H9 (cell line): ENCODE results near the gene SMARCA2. TPM values are rescaled to one million over a fixed set of nuclear protein-coding genes. Genes with fewer than 3 reads are reported as not detected.

ENCODE experiments used
- DNase-seq: peaks from one replicate; pipeline ENCODE4 v3.0.0-alpha.2; 2017
- H2AFZ ChIP-seq: one replicate; pipeline ENCODE4 v1.6.1; 2013; ENCODE audit warnings: mild to moderate bottlenecking, low read length, control low read depth, moderate library complexity
- H2AK5ac ChIP-seq: 2 replicates; pipeline ENCODE4 v1.6.1; 2013; ENCODE audit warnings: low read length, control low read depth, mixed read lengths; ENCODE audit not compliant: insufficient read length
- H2BK120ac ChIP-seq: one replicate; pipeline ENCODE4 v1.6.1; 2013; ENCODE audit warnings: low read depth, mild to moderate bottlenecking, low read length, control low read depth, inconsistent platforms; ENCODE audit not compliant: poor library complexity, severe bottlenecking
- H2BK12ac ChIP-seq: 2 replicates; pipeline ENCODE4 v1.6.1; 2013; ENCODE audit warnings: low read length, control low read depth, mixed read lengths, low read depth; ENCODE audit not compliant: insufficient read length
- H2BK15ac ChIP-seq: 2 replicates; pipeline ENCODE4 v1.6.1; 2013; ENCODE audit warnings: low read depth, low read length, control low read depth
- H2BK20ac ChIP-seq: one replicate; pipeline ENCODE4 v1.6.1; 2013; ENCODE audit warnings: low read depth, mild to moderate bottlenecking, low read length, control low read depth, inconsistent platforms; ENCODE audit not compliant: poor library complexity, severe bottlenecking
- H2BK5ac ChIP-seq: 2 replicates; pipeline ENCODE4 v1.6.1; 2013; ENCODE audit warnings: low read length, control low read depth, mixed read lengths; ENCODE audit not compliant: insufficient read length
- H3K14ac ChIP-seq: 2 replicates; pipeline ENCODE4 v1.6.1; 2013; ENCODE audit warnings: low read length, control low read depth; ENCODE audit not compliant: insufficient read depth
- H3K18ac ChIP-seq: 2 replicates; pipeline ENCODE4 v1.6.1; 2013; ENCODE audit warnings: low read depth, mild to moderate bottlenecking, mixed read lengths, low read length, control low read depth; ENCODE audit not compliant: insufficient read length
- H3K23ac ChIP-seq: 2 replicates; pipeline ENCODE4 v1.6.1; 2013; ENCODE audit warnings: low read length, control low read depth, mixed read lengths, low read depth; ENCODE audit not compliant: insufficient read length
- H3K23me2 ChIP-seq: 2 replicates; pipeline ENCODE4 v1.6.1; 2013; ENCODE audit warnings: low read depth, mild to moderate bottlenecking, mixed read lengths, low read length, control low read depth; ENCODE audit not compliant: insufficient read length, poor library complexity, severe bottlenecking
- H3K27ac ChIP-seq: 2 replicates; pipeline ENCODE4 v1.5.1; 2013; ENCODE audit warnings: low read length, control low read depth, mixed read lengths, low read depth; ENCODE audit not compliant: insufficient read length
- H3K27me3 ChIP-seq: 2 replicates; pipeline ENCODE4 v1.6.1; 2013; ENCODE audit warnings: low read length, control low read depth, inconsistent platforms; ENCODE audit not compliant: insufficient read depth
- H3K4ac ChIP-seq: 2 replicates; pipeline ENCODE4 v1.6.1; 2013; ENCODE audit warnings: low read depth, mild to moderate bottlenecking, control low read depth, inconsistent platforms, low read length, moderate library complexity
- H3K4me1 ChIP-seq: 2 replicates; pipeline ENCODE4 v1.6.1; 2013; ENCODE audit warnings: low read length, control low read depth, inconsistent platforms; ENCODE audit not compliant: insufficient read depth
- H3K4me2 ChIP-seq: 2 replicates; pipeline ENCODE4 v1.6.1; 2013; ENCODE audit warnings: low read length, control low read depth, mixed read lengths; ENCODE audit not compliant: insufficient read length, insufficient read depth
- H3K56ac ChIP-seq: 2 replicates; pipeline ENCODE4 v1.6.1; 2013; ENCODE audit warnings: low read depth, mild to moderate bottlenecking, mixed read lengths, low read length, control low read depth; ENCODE audit not compliant: insufficient read length
- H3K79me1 ChIP-seq: 2 replicates; pipeline ENCODE4 v1.6.1; 2013; ENCODE audit warnings: low read depth, mild to moderate bottlenecking, moderate library complexity, low read length, control low read depth, inconsistent platforms; ENCODE audit not compliant: insufficient read depth, poor library complexity, severe bottlenecking
- H3K79me2 ChIP-seq: 2 replicates; pipeline ENCODE4 v1.6.1; 2013; ENCODE audit warnings: low read length, control low read depth, inconsistent platforms; ENCODE audit not compliant: insufficient read depth
- H3K9ac ChIP-seq: 2 replicates; pipeline ENCODE4 v1.6.1; 2013; ENCODE audit warnings: low read length, control low read depth, mixed read lengths; ENCODE audit not compliant: insufficient read length; ENCODE audit errors: extremely low read depth
- H3K9me3 ChIP-seq: one replicate; pipeline ENCODE4 v1.6.1; 2013; ENCODE audit warnings: low read depth, low read length, inconsistent platforms; ENCODE audit not compliant: control insufficient read depth
- H3T11ph ChIP-seq: one replicate; pipeline ENCODE4 v1.6.1; 2013; ENCODE audit warnings: mild to moderate bottlenecking, low read length, control low read depth, inconsistent platforms
- H4K20me1 ChIP-seq: one replicate; pipeline ENCODE4 v1.6.1; 2013; ENCODE audit not compliant: control insufficient read depth, insufficient read length, insufficient read depth
- H4K5ac ChIP-seq: 2 replicates; pipeline ENCODE4 v1.6.1; 2013; ENCODE audit warnings: low read depth, mild to moderate bottlenecking, mixed read lengths, low read length, control low read depth; ENCODE audit not compliant: insufficient read length
- H4K8ac ChIP-seq: replicated peaks from 2 replicates; pipeline ENCODE4 v1.6.1; 2013; ENCODE audit warnings: low read length, control low read depth, mixed read lengths, low read depth; ENCODE audit not compliant: insufficient read length
- H4K91ac ChIP-seq: 2 replicates; pipeline ENCODE4 v1.6.1; 2013; ENCODE audit warnings: low read depth, mild to moderate bottlenecking, moderate library complexity, mixed read lengths, low read length, control low read depth; ENCODE audit not compliant: insufficient read length
- H3K27ac Mint-ChIP-seq, 3 experiments: 2 replicates in 2 of 3; 3 replicates in 1 of 3; pipeline ENCODE4 v1.8.0; 2020 to 2021; ENCODE audit warnings: mixed read lengths in 3 of 3, mild to moderate bottlenecking in 1 of 3, moderate library complexity in 1 of 3
- H3K27me3 Mint-ChIP-seq: 2 replicates; pipeline ENCODE4 v1.8.0; 2021; ENCODE audit warnings: low read depth, mild to moderate bottlenecking, moderate library complexity, mixed read lengths
- H3K36me3 Mint-ChIP-seq, 3 experiments: 2 replicates in 2 of 3; 3 replicates in 1 of 3; pipeline ENCODE4 v1.8.0; 2020 to 2021; ENCODE audit warnings: low read depth in 3 of 3, mixed read lengths in 3 of 3; ENCODE audit not compliant: insufficient read depth in 1 of 3
- H3K4me1 Mint-ChIP-seq, 2 experiments: 2 replicates each; pipeline ENCODE4 v1.8.0; 2020; ENCODE audit warnings: mixed read lengths in 2 of 2
- H3K4me3 Mint-ChIP-seq, 2 experiments: 2 replicates in 1 of 2; 3 replicates in 1 of 2; pipeline ENCODE4 v1.8.0; 2020 to 2021; ENCODE audit warnings: mild to moderate bottlenecking in 2 of 2, mixed read lengths in 2 of 2, moderate library complexity in 1 of 2
- H3K9me3 Mint-ChIP-seq, 2 experiments: 2 replicates in 1 of 2; 3 replicates in 1 of 2; pipeline ENCODE4 v1.8.0; 2020; ENCODE audit warnings: mild to moderate bottlenecking in 2 of 2, mixed read lengths in 2 of 2, moderate library complexity in 1 of 2
- CTCF ChIP-seq: fragments of 200-600 bp; sonication (generic); conservative IDR thresholded peaks from 3 replicates; pipeline ENCODE4 v1.8.0; 2021; ENCODE audit warnings: antibody characterized with exemption, mild to moderate bottlenecking
- WGBS: extraction: QIAGEN DNeasy Blood & Tissue Kit; methylation state at CpG from one replicate; pipeline ENCODE4 v1.1.7; 2013; ENCODE audit warnings: missing lambda C conversion rate, low lambda C conversion rate, mixed read lengths; ENCODE audit not compliant: insufficient read length; ENCODE audit errors: extremely low coverage; 5-methylcytosine and 5-hydroxymethylcytosine counted together
- total RNA-seq: library from RNA; stranded (reverse); gene quantifications from 2 replicates; pipeline ENCODE4 v1.2.1, GENCODE V29; 2021

The SMARCA2 gene
- total RNA-seq, 1 experiment from 2014 or later, result 15.3 TPM

GRCh38 chr9:2117527-2117926 lies 102.4 kb downstream of the SMARCA2 start:
- H3K27me3 Mint-ChIP-seq, result no peaks in the 10 kb centered on the region
- H2BK15ac ChIP-seq, result no peak overlapping the region
- H3K36me3 Mint-ChIP-seq, result no peaks in the 10 kb centered on the region

More at GRCh38 chr9:2117527-2117926, 102.4 kb downstream of the SMARCA2 start:
- Histone ChIP-seq H2AFZ (no peak overlapping the region), H3K18ac (no peak overlapping the region), H3K79me2 (no peaks in the 10 kb centered on the region), H4K20me1 (no peaks in the 10 kb centered on the region), H2AK5ac (no peak overlapping the region), H2BK120ac (no peak overlapping the region), H3K9ac (no peak overlapping the region), H3T11ph (no peak overlapping the region), H4K8ac (no peak overlapping the region), H3K27me3 (no peaks in the 10 kb centered on the region), H3K27ac (no peak overlapping the region), H2BK5ac (no peak overlapping the region), H3K4me1 (no peaks in the 10 kb centered on the region), H4K5ac (no peak overlapping the region), H2BK12ac (no peak overlapping the region), H3K23ac (no peak overlapping the region), H3K23me2 (no peaks in the 10 kb centered on the region), H3K4me2 (no peak overlapping the region), H3K14ac (no peak overlapping the region), H3K4ac (no peak overlapping the region), H3K9me3 (no peaks in the 10 kb centered on the region), H2BK20ac (no peak overlapping the region), H3K56ac (no peak overlapping the region), H3K79me1 (no peaks in the 10 kb centered on the region), H4K91ac (no peak overlapping the region)
- WGBS, result no CpG with 5 or more reads among the region's 6 CpGs
- Mint-ChIP-seq H3K4me1 (0 out of 4 replicates have a peak, but pooled peaks cover 0 to 2% of the 10 kb centered on the region in 2 experiments), H3K9me3 (no peaks in the 10 kb centered on the region), H3K27ac (no peak overlapping the region; a peak in 1 of 7 replicates), H3K4me3 (no peak overlapping the region)
- no peak for DNase-seq
- no peak for TF ChIP-seq CTCF
